ENCODE data around the gene TBC1D4.

Gene TBC1D4

DNA sequence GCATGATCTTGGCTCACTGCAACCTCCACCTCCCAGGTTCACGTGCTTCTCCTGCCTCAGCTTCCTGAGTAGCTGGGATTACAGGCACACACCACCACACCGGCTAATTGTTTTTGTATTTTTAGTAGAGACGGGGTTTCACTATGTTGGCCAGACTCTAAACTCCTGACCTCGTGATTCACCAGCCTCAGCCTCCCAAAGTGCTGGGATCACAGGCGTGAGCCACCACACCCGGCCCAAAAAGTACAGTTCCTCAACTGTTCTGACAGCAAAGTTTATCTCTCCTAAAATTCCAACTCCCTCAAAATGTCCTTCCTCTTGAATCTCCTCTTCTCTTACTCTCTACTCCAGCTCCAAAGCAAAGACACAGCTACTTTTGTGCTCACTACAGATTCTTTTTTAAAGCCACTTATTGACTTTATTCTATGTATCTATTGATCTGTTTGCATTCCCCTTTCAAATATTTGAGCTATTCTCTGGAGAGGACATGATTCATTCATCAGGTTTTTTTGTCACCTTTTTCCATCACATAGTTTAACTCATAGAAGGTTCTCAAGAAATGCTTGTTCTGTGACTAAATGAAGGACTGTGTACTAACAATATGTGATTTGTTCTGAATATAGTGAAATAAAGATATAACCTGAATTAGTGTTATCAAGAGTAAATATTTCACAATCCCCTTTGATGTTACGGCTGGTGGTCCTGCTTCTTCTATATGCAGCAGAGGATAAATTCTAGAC lies 142.2 kb downstream of the TBC1D4 start:
- TF ChIP-seq TAF1 (IDR thresholded peaks at IDR 0.05; ENCODE audit: borderline replicate concordance, insufficient read depth, low read length) (no peak), FOXP2 (optimal IDR thresholded peaks at IDR 0.05; ENCODE audit: borderline replicate concordance, extremely low read depth, extremely low read length, insufficient read depth) (no peak), SIN3A (IDR thresholded peaks at IDR 0.05; ENCODE audit: borderline replicate concordance, insufficient read depth, low read length) (no peak), POLR2AphosphoS5 (IDR thresholded peaks at IDR 0.05; ENCODE audit: low read depth, low read length) (no peak), REST (IDR thresholded peaks at IDR 0.05; ENCODE audit: insufficient read depth in 1 of 2, low read depth in 2 of 2, low read length in 2 of 2) (no peak)

DNA sequence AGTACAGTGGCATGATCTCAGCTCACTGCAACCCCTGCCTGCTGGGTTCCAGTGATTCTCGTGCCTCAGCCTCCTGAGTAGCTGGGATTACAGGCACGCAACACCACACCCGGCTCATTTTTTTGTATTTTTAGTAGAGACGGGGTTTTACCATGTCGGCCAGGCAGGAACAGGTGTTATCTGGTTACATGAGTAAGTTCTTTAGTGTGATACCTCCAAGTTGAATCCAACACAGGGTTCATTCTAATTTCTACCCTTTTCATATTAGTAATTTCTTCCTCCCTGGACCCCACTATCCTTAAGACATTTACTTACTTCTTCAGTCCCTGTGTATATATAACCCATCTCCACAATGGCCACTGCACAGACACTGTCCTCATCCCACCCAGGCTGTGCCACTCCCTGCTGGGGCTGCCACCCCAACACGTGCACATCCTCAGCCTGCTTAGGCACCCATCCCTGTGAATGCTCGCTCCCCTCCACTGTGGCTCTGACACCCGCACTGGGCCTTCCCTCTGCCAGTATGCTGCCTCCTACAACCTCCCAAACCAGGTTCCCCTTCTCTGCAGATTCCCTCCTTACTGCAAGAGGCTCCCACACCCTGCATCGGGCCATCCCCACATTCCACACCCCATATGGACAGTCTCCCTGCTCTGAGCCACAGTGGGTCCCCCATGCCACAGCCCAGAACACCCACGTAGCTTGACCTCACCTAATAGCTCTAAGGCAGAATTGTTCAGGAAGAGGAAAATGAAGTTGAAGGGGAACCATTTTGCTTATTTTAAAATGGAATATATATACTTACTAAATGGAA lies 147.1 kb downstream of the TBC1D4 start:
- TF ChIP-seq FOXP2 (optimal IDR thresholded peaks at IDR 0.05; ENCODE audit: borderline replicate concordance, extremely low read depth, extremely low read length, insufficient read depth) (no peak), REST (IDR thresholded peaks at IDR 0.05; ENCODE audit: insufficient read depth in 1 of 2, low read depth in 2 of 2, low read length in 2 of 2) (no peak), TAF1 (IDR thresholded peaks at IDR 0.05; ENCODE audit: borderline replicate concordance, insufficient read depth, low read length) (no peak), POLR2AphosphoS5 (IDR thresholded peaks at IDR 0.05; ENCODE audit: low read depth, low read length) (no peak), SIN3A (IDR thresholded peaks at IDR 0.05; ENCODE audit: borderline replicate concordance, insufficient read depth, low read length) (no peak)

GRCh38 chr13:75333103-75333502 lies 148.9 kb downstream of the TBC1D4 start:
- TF ChIP-seq TAF1 (IDR thresholded peaks at IDR 0.05; ENCODE audit: borderline replicate concordance, insufficient read depth, low read length) (no peak), POLR2AphosphoS5 (IDR thresholded peaks at IDR 0.05; ENCODE audit: low read depth, low read length) (no peak), FOXP2 (optimal IDR thresholded peaks at IDR 0.05; ENCODE audit: borderline replicate concordance, extremely low read depth, extremely low read length, insufficient read depth) (no peak), SIN3A (IDR thresholded peaks at IDR 0.05; ENCODE audit: borderline replicate concordance, insufficient read depth, low read length) (no peak), REST (IDR thresholded peaks at IDR 0.05; ENCODE audit: insufficient read depth in 1 of 2, low read depth in 2 of 2, low read length in 2 of 2) (no peak)

- TF ChIP-seq REST (IDR thresholded peaks at IDR 0.05; ENCODE audit: insufficient read depth in 1 of 2, low read depth in 2 of 2, low read length in 2 of 2) (no peak), SIN3A (IDR thresholded peaks at IDR 0.05; ENCODE audit: borderline replicate concordance, insufficient read depth, low read length) (no peak), TAF1 (IDR thresholded peaks at IDR 0.05; ENCODE audit: borderline replicate concordance, insufficient read depth, low read length) (no peak), POLR2AphosphoS5 (IDR thresholded peaks at IDR 0.05; ENCODE audit: low read depth, low read length) (no peak), FOXP2 (optimal IDR thresholded peaks at IDR 0.05; ENCODE audit: borderline replicate concordance, extremely low read depth, extremely low read length, insufficient read depth) (no peak)
Measured at GRCh38 chr13:75331792-75332349, 150.1 kb downstream of the TBC1D4 start.
